AG08395 (cell line): ENCODE measurements around the gene ACYP2.
"Not testable (repeated sequence)": the region's sequence is repeated elsewhere in the genome, so short reads cannot be mapped to it uniquely, and the experiment has no call there.

Experiments used
- DNase-seq: peaks from one replicate; pipeline ENCODE4 v3.0.0; 2012; ENCODE audit warnings: mixed read lengths, low spot score

The ACYP2 gene

DNA sequence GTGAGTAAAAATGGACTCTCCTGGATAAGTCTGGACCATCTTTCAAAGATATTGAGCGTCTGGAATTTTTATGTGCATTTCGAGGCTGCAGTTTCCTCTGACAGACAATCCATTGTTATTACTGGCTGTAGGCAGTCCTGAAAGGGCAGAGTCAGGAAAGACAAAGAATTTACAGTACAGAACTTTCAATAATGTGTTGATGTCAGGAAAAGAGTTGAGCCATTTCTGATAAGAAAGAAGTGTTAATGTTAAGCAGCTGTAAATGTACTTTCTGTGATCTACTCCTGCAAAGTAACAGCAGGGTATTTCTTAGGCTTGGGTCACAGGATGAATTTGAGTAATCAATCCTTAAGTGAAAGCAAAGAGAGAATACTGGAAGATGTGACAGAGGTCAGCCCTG, 110.8 kb downstream of the ACYP2 start:
- no peak for DNase-seq

DNA sequence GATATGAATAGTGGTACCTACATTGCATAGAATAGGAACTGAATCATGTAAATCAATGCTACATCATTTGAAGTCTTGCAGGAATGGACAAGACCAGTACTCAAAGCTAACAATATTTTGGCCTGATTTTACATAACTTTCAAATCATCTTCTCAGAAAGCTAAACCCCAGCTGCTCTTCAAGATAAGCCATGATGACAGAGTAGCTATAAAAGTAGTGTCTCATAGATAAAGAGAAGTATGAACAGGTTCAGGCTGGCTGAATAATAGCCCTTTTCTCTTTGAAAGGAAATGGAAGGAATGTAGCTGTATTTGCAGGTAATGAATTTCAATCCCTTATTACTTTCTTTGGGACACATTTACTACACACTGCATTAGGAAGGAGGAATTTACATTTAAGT, 112.4 kb downstream of the ACYP2 start:
- DNase-seq: no peak

DNA sequence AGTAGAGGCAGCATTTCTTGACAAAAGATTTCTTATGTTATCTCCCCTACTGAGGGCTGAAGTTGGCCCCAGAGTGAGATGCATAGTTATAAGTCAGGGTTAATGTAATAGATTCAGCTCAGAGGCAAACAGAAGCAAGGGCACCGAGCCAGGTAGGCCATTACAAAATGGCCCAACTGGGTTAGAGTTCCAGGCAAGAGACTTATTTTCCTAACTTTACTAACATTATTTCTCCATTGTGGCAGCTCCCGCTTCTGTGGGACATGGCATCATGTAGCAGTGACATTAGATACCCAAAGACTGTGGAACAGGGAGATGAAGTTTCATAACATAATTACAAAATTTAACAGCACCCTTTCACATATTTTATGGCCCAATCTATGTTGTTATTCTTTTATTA, 113.5 kb downstream of the ACYP2 start:
- DNase-seq: no peak

DNA sequence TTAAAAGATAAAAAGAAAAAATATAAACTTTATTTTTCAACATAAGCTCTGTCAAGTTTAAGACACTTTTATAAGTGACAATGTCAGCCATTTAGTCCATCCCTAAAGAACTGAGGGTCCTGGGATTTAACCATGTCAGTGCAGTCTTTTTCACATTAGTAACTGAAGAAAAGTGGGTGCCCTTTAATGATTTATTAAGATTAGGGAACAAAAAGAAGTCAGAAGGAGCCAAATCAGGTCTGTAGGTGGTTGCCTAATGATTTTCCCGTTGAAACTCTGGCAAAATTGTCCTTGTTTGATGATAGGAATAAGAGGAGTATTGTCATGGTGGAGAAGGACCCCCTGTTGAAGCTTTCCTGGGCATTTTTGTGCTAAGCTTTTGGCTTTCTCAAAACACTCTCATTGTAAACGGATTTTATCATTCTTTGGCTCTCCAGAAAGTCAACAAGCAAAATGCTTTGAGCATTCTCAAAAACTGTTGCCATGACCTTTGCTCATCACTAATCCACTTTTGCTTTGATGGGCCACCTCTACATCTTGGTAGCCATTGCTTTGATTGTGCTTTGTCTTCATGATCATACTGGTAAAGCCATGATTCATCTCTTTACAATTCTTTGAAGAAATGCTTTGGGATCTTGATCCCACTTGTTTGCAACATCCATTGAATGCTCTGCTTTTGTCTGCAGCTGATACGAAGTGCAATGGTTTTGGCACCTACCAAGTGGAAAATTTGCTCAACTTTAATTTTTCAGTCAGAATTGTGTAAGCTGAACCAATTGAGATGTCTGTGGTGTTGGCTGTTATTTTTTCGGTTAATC, 118.6 kb downstream of the ACYP2 start:
- DNase-seq: no peak

DNA sequence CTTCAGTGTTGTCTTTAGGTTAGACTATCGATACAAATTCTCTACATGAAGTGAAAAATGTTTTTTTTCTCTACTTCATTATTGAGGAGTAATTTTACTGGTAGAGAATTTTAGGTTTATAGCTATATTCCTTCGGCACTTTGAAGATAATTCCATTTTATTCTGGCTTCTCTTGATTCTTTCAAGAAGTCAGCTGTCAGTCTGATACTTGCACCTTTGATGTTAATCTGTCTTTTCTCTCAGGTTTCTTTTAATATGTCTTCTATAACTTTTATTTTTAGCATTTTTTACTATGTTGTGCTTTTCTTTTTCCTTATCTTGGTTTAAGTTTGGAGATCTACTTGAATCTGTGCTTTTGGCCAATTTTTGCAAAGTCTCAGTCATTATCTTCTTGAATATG, 122.0 kb downstream of the ACYP2 start:
- DNase-seq: no peak

DNA sequence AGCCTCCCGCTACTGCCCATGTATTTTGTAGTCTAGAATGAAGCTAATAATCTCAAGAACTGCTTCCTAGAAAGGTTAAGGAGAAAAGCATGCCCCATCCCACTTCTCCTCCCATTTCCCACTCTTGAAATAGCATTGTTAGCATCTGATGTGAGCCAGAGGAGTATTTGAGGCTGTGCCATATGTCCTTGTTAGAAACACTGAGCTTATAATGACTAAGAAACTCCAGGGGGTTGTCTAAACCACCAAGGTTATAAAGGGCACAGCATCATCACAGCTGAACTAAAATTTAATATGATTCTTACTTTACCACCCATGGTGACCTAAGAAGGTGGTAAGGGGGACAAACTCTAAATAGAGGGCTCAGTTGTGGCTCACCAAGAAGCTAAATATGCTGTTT, 124.0 kb downstream of the ACYP2 start:
- DNase-seq: peak; percentile 71

DNA sequence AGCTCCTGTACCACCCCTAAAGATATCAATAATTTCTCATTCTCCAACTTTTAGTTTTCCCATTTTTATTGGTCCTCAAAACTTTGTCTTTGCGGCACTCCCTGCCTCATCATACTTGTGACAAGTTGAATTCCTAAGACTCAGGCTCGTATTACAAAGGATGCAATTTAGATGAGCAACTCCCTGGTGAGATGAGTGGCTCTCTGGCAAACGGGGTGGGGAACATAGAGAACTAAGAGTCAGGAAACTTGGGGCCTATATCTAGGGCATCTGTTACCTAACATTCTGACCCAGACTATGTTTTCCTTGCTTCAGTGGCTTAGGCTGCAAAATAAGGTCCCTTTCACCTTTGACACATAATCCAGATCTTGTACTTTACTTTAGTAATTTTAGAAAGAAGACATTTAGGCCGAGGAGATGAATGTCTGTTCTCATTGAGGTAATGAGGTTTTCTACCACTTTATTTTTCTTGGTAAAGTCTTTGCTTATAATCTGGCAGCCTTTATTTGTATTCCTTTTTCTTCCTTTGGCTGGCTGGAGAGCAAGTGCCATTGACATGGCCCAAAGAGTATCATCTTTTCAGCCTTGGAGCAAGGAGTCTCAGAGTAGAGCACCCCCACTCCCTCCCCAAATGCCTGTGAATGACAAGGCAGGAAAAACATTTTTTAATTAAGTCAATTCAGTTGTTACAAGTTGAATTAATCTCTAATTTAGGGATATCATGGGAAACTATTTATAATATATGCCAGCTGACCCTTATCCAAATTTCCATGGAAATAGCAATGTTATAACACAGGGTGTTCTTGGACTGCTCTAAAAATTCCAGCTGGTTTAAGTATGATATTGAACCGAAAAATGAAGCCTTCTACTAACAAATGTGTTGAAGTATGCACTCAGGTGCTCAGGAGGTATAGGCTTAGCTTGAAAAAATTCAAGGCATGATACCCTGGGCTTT, 125.4 kb downstream of the ACYP2 start:
- peak; percentile 54 for DNase-seq

DNA sequence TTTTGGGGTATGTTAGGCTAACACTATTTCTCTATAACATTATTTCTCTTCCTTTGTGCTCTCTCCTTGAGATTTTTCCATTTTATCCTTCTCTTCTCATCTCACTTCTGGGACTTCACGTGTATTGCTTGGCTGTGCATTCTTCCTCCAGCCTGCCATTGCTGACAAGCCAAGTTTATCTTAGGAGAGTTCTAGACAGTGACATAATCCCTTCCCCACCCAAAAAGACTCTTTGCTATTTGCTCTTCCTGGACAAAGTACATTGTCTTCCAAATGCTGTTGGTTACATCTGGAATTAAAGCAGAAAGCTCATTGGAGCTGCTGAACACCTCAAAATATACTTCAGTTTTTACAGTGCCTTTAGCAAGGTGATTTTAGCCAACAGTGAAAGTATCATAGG, 131.7 kb downstream of the ACYP2 start:
- no peak for DNase-seq

DNA sequence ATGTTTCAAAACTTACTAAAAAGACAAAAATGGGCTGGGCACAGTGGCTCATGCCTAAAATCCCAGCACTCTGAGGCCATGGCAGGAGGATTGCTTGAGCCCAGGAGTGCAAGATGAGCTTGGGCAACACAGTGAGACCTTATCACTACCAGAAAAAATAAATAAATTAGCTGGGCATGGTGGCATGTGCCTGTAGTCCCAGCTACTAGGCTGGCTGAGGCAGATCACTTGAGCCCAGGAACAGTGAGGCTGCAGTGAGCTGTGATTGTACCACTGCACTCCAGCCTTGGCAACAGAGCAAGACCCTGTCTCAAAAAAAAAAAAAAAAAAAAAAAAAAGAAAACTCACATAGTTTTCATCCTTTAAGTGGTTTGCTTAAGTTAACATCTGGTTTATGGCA, 134.2 kb downstream of the ACYP2 start:
- DNase-seq: no peak

DNA sequence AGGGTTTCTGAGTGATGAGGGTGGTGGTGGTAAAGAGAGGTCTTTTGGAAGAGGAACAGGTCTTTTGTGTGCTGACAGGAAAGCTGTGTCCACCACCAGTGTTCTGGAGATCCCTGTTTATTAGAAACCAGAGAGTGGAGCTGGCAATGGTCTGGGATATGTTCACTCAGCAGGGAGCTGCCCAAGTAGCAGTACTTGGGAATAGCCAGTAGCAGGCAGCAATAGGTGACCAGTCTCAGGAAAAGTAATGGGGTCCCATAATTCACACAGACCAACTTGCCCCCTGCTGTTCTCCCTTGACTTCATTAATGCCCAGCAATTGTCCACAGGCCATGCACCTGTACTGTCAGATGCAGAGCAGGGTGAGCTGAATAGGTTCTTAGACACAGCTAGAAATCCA, 138.8 kb downstream of the ACYP2 start:
- DNase-seq: no peak

DNA sequence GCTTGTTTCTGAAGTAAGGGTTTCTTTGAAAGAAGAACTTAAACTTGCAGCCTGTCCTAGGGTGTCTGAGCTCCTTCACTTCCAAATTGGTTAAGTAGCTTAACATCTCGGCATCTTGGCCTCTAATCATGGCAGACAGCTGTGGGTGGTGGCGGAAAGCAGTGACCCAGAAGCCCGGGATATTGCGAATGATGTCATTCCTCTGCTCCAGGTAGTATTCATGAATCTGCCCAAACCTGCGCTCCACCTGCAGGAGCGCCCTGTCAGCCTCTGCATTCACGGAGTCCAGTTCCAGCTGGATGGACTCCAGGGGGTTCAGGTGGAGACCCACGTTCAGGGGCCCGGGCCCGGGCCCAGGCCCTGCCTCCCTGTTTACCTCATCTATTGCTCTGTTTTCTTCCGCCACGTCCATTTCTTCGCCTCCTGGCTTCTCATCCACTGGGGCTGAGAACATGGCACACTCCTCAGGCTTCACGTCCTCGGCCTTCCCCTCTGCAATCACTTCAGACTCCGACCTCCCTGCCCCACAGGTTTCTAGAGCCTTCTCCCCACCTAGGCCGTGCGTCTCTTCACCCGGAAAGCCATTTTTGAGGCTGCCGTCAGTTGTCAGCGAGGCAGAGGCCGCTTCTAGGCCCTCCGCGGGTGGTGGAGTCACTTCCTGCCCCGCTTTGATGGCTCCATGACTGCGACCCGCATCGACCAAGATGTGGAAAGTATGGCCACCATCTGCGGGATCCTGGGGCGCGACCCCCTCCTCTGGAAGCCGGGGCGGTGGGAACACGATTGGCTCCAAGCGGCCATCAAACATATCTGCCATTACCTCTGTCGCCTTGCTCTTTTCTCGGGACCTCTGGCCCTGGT, 140.0 kb downstream of the ACYP2 start:
- DNase-seq: no peak

DNA sequence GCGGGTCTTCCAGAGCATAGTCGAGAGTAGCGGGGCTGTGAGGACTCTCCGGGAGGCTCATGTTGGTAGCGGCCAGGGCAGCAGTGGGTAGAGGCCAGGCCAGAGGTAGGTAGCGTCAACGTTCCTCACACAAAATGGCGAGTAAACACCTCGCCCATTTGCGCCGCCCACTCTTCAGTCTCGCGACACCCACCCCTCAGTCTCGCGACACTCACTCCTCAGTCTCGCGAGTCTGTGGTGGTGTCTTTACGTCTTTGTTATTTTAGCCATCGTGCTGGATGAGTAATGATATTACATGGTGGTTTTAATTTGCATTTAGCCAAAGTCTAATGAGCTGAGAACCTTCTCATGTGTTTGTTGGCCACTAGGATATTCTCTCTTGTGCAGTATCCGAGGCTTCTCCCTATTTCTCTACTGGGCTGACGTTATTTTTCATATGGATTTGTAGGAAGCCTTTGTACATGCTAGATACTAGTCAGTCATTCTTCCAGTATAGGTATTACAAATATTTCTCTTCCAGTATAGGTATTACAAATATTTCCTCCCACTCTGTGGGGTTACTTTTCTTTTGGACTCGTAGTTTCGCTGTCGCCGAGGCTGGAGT, 140.8 kb downstream of the ACYP2 start, which contains the start of gene TSPYL6:
Gene TSPYL6 (minus strand): TSS at position 139 of the 604 bp plus-strand sequence. CDS start 78 bp downstream, at position 61.
- DNase-seq: no peak

DNA sequence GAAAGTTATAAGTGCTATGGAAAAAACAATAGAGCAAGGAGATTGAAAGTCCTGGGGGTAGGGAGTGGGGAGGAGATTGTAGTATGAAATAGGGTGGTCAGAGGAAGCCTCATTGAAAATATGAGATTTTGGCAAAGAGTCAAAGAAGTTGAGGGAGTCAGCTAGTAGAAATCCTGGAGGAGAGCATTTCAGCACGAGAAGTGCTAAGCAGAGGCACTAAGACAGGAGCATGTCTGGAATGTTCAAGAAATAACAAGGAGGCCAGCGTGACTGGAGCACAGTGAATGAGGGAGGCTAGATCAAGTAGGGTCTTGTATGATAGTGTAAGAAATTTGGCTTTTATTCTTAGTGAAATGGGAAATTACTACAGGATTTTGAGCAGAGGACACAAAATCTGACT, 142.8 kb downstream of the ACYP2 start:
- no peak for DNase-seq

DNA sequence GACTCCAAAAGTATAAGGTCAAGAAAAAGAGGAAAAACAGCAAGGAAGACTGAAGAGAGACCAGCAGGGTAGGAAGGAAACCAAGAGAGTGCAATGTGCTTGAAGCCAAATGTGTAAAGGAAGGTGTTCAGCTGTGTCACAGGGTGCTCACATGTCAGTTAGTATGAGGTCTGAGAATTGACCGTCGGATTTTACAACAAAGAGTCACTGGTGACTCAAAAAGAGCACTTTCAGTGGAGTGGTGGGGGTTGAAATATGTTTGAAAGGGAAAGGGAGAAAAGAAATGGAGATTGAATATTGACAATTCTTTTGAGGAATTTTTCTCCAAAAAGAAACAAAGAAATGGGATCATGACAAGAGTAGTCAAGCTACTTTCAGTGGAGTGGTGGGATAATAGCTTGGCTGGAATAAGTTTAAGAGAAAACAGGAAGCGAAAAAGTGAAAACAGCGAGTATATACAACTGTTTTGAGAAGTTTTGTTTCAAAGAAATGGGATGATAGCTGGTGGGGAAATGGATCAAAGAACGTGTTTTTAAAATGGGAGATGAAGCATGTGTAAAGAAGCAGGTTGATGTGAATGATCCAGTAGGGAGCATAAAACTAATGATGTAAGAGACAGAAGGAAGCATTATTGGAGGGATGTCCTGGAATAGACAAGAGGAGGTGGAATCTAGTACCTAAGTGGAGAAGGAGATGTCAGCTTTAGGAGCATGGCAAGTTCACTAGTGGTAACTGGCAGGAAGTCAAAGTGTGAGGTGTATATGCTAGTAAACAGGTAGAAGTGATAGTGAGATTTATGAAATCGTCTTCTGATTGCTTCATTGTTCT, 144.2 kb downstream of the ACYP2 start:
- no peak for DNase-seq

DNA sequence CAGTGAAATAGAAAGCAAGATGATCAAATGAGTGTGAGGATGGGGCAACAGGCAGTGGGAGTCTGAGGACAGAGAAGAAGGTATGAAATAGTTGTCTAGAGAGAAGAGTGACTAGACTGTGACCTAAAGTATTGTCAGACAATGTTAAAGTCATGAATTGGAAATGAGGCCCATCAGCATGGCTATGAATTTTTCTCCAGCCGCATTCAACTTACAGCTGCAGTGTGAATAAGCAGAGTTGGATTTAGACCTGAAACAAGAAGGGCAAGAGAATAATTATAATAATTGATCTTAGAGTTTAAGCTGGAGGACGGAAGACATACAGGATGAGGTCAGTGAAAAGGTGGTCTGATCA, 144.8 kb downstream of the ACYP2 start:
- no peak for DNase-seq

DNA sequence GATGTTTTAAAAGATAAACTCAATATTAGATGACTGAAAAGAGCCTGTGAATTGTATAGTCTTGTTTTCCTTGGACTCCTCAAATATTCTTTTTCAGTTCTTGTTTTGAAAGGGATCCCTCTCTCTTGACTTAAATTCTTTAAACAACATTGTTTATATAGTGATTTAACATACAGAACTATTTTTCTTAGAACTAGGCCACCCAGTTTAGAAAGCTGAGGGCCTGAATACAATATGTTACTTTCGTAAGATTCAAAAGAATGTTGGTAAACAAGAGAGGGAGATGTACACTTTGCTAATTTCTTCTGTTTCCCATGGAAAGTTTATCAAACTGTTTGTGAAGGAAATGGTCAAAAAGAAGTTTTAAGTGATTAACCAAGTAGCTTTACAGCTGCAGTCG, 146.1 kb downstream of the ACYP2 start:
- no peak for DNase-seq

DNA sequence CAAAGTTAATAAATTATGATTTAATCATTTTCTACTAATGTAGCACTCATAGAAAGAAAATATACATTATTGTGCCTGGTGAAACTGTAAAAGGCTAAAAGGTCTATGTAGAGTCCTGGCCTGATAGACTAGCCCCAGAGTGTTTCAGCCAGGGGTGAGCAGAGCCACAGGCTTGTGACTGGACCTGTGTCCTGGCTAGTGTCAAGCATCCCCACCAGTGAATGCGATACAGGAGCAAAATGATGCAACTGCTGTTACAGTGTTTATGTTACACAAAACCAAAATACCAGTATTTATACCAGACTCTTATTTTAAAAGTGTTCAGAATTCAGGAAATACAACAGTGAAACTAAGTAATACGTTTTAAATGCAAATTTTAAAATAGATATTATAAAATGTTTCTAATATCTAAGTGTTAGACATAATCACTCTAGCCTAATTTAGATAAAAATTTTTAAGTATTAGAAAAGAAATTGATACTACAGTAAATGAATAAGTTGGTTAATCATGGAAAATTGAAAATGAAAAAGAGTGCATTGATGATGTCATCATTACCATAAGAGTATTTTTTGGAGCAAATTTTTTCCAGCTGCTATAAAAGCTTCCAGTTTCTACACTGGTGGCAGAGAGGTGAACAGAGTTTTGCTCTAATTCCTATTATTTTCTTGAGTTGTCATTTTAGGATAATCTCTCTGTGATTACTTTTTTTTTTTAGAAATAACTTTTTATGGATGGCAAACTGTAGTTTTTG, 146.8 kb downstream of the ACYP2 start:
- DNase-seq: no peak

DNA sequence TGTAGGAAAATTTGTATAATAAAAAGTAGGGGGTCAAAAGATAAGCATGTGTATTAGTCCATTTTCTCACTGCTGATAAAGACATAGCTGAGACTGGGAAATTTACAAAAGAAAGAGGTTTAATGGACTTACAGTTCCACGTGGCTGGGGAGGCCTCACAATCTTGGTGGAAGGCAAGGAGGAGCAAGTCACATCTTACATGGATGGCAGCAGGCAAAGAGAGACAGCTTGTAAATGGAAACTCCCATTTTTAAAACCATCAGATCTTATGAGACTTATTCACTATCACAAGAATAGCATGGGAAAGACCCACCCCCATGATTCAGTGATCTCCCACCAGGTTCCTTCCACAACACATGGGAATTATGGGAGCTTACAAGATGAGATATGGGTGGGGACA, 149.7 kb downstream of the ACYP2 start:
- not testable (repeated sequence) for DNase-seq

DNA sequence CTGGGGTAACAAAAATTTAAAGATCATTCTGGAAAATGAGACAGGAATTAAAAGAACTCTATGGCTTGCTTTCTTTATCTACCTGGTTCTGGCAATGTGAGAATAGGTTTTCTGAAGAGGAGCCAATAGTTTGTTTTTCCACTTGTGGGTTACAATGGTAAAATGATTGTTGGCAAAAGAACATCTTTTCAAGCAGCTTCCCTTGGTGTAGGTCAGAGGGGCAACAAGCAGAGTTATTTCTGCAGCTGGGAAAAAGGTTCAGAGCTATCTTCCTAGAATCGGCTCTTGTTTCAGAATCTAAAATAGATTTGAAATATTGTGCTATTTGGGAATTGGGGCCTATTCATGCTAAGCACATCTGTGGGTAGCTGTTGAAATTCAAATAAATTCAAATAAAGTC, 152.2 kb downstream of the ACYP2 start:
- DNase-seq: no peak

DNA sequence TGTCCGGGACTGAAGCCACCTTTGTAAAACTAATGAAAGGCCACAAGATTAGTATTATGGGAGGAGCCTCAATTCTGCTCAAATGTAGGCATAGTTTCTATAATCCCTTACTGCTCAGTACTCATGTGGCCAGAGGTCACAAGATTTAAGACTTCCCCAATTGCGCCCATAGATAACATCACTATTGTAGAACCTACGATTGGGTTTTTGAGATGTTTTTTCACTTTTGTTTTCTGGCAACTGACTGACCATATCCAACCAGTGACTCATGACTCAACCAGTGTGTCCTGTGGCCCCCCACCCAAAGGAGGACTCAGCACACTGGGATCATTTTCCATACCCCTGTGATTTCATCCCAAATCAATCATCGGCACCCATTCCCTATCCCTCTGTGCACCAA, 155.8 kb downstream of the ACYP2 start:
- DNase-seq: no peak
